HG03196 (cell line): ENCODE data around the gene TAAR6.
"Not testable (repeated sequence)": the region's sequence is repeated elsewhere in the genome, so short reads cannot be mapped to it uniquely, and the experiment has no call there.

Experiments used
- ATAC-seq: cut with Tn5 transposase; IDR thresholded peaks from one replicate; pipeline ENCODE4 v1.9.1; 2021; ENCODE audit not compliant: unreplicated experiment

Gene TAAR6

GRCh38 chr6:132570221-132570777, at the start of gene TAAR6:
TAAR6 (plus strand) TSS chr6:132570322; CDS start chr6:132570322, 0 bp downstream.
- ATAC-seq: no peak

GRCh38 chr6:132520953-132521352, 49.2 kb upstream of the TAAR6 start:
- no peak for ATAC-seq

GRCh38 chr6:132524646-132525045, 45.5 kb upstream of the TAAR6 start:
- ATAC-seq: no peak

DNA sequence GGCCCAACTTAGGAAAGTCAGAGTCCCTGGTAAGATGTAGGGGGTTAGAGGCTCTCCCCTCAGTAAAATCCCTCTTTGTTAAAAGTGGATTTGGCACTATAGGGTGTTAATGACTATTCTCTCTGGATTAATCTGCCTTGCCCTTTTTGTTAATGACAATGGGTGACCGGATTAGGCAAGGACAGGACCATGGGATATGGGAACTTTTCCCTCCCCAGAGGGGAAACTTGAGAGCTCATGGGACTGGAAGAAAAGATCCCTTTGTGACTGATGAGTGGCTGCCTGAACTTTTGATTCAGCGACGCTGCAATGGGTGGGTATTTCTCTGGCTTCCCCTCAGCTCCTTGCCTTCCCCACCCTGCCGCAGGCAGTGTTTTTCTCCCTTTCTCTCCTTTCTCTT, 44.3 kb upstream of the TAAR6 start:
- no peak for ATAC-seq

- ATAC-seq: no peak
These were observed 43.7 kb upstream of the TAAR6 start for GRCh38 chr6:132526461-132526860.

GRCh38 chr6:132527791-132528190, 42.3 kb upstream of the TAAR6 start:
- no peak for ATAC-seq

DNA sequence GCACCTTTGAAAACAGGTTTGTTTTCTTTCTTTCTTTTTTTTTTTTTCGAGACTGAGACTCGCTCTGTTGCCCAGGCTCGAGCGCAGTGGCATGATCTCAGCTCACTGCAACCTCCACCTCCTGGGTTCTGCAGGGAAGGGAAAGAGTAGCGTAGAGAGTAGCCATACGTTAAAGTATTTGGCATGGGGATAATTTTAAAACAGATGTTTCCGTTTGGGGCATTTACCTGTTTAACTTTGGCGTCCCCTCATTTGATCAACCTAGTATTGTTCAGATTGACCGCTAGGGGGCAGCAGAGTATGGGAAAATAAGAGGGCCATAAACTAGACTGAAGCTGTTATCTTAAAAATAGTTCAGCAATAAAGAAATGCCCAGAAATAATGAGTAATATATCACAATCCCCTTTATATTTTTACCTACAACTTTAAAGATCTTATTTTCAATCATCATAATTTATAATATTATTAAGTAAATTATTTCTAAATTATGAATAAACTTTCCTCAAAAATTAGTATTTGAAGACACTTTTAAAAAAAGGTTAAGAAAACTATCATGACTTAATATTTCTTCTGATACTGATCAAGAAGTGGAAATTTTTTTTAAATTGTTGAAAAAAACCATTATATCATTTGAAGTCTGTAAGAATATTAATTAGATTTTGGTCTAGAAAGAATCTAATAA, 39.7 kb upstream of the TAAR6 start:
- peak; percentile 87 for ATAC-seq

GRCh38 chr6:132534546-132534945, 35.6 kb upstream of the TAAR6 start:
- not testable (repeated sequence) for ATAC-seq

- ATAC-seq: no peak
These were observed 33.0 kb upstream of the TAAR6 start for GRCh38 chr6:132537145-132537544.

DNA sequence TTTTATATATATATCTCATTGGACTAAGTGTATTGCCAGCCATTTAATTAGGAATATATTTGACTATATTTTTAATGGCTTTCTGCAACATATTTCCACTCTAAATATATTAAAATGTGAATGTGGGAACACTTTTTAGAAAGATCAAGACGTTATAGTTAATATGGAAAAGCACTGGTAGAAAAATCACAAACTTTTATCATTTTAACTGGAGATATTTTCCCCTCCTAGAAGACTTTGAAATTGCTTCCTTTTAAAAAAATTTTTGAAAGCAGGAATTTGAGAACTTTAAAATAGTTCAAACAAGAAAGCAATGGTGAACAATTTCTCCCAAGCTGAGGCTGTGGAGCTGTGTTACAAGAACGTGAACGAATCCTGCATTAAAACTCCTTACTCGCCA, 32.1 kb upstream of the TAAR6 start, which contains the start of gene TAAR9:
Gene TAAR9 (plus strand): TSS at position 301 of the 400 bp plus-strand sequence. CDS start 13 bp downstream, at position 314.
- ATAC-seq: no peak

GRCh38 chr6:132544826-132545225, 25.3 kb upstream of the TAAR6 start:
- ATAC-seq: no peak

- ATAC-seq: no peak
These were observed 21.2 kb upstream of the TAAR6 start for GRCh38 chr6:132548746-132549463.

GRCh38 chr6:132551214-132551613, 18.9 kb upstream of the TAAR6 start:
- no peak for ATAC-seq

DNA sequence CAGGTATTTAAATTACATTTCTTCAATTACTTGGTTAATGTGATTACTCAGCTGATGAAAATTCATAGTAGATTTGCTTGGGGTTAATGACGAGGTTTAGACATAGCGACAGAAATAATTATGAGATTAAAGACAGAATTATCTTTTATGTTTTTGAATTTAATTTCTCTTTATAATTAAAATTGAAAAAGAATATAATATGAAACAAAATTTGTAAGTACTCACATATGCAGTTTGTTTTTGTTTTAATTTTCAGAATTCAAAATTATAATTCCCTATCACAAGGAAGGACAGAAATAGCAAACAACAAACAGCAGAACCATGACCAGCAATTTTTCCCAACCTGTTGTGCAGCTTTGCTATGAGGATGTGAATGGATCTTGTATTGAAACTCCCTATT, 17.8 kb upstream of the TAAR6 start, which contains the start of gene TAAR8:
Gene TAAR8 (plus strand): TSS at position 301 of the 400 bp plus-strand sequence. CDS start 21 bp downstream, at position 322.
- ATAC-seq: no peak

- ATAC-seq: not testable (repeated sequence)
These were observed 10.0 kb upstream of the TAAR6 start for GRCh38 chr6:132560087-132560486.

GRCh38 chr6:132566404-132566803, 3.7 kb upstream of the TAAR6 start:
- no peak for ATAC-seq

- no peak for ATAC-seq
These were observed 2.6 kb upstream of the TAAR6 start for GRCh38 chr6:132567566-132567965.

DNA sequence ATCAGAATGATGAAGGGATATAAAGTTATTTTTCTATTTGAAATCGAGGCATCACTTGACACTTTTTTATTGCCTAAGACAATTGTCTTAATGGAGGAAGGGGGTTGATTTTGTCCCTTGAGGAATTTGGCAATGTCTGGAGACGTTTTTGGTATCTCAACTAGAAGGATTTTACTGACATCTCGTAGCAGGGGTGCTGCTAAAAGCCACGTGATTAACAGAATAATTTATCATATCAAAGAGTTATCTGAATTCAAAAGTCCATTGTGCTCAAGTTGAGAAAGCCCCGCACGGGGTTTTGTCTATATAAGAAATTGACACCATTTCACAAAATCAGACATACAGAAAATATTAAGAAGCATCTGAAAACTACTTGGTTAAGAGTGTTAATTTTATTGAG, 1.5 kb upstream of the TAAR6 start:
- no peak for ATAC-seq

- no peak for ATAC-seq
These were observed 952 bp upstream of the TAAR6 start for GRCh38 chr6:132569170-132569569.

GRCh38 chr6:132571774-132572173, 1.7 kb downstream of the TAAR6 start:
- ATAC-seq: no peak

- ATAC-seq: no peak
These were observed 14.6 kb downstream of the TAAR6 start for GRCh38 chr6:132584698-132585097.

DNA sequence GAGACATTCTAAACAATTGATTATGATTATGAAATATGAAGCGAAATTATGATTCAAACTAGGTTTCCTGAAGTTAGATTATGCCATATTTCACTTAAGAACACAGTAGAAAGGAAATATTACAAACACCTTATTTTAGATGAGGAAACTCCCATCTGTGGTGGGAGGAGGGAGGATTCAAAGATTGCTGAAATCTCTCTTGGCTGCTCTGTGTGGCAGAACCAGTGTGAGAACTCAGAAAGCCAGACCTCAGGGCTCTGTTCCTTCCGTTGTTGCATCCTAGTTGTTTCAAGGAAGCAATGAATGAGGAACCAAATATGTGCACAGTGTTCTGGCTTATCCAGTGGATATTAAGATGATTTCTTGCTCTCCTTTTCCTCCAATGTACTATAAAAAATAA, 17.3 kb downstream of the TAAR6 start:
- ATAC-seq: no peak
